ENCODE measurements around the gene CARS2.

CARS2 gene

DNA sequence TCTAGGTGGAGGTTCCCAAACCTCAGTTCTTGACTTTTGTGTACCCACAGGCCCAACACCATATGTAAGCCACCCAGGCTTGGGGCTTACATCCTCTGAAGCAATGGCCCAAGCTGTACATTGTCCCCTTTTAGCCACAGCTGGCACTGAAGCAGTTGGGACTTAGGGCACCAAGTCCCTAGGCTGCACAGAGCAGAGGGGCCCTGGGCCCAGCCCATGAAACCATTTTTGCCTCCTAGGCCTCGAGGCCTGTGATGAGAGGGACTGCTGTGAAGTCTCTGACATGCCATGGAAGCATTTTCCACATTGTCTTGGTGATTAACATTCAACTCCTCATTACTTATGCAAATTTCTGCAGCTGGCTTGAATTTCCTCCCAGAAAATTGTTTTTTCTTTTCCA lies 37.8 kb upstream of the CARS2 start:
- H3K9me2 ChIP-seq (replicated peaks; ENCODE audit: insufficient read depth, low read length): no peaks in the 10 kb centered on the region
- no peaks in the 10 kb centered on the region for H3K27me3 ChIP-seq (ENCODE audit: low read length)
- no peaks in the 10 kb centered on the region for H3K79me2 ChIP-seq (ENCODE audit: insufficient read depth, low read length)
- no peak overlapping the region for H2AFZ ChIP-seq (ENCODE audit: low read depth, low read length, severe bottlenecking)
- no peaks in the 10 kb centered on the region for H4K20me1 ChIP-seq (ENCODE audit: low read depth, low read length)
- H3K9me3 ChIP-seq (ENCODE audit: insufficient read depth, low read length): peaks cover 17% of the 10 kb centered on the region; the same call in 1 of the 2 replicates
- H3K36me3 ChIP-seq (ENCODE audit: low read length): no peaks in the 10 kb centered on the region
- TF ChIP-seq EZH2phosphoT487 (conservative IDR thresholded peaks at IDR 0.05; ENCODE audit: low read length): no peak
- TF ChIP-seq, protein P1, sequence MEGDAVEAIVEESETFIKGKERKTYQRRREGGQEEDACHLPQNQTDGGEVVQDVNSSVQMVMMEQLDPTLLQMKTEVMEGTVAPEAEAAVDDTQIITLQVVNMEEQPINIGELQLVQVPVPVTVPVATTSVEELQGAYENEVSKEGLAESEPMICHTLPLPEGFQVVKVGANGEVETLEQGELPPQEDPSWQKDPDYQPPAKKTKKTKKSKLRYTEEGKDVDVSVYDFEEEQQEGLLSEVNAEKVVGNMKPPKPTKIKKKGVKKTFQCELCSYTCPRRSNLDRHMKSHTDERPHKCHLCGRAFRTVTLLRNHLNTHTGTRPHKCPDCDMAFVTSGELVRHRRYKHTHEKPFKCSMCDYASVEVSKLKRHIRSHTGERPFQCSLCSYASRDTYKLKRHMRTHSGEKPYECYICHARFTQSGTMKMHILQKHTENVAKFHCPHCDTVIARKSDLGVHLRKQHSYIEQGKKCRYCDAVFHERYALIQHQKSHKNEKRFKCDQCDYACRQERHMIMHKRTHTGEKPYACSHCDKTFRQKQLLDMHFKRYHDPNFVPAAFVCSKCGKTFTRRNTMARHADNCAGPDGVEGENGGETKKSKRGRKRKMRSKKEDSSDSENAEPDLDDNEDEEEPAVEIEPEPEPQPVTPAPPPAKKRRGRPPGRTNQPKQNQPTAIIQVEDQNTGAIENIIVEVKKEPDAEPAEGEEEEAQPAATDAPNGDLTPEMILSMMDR (IDR thresholded peaks at IDR 0.05; ENCODE audit: insufficient read depth, low read length, poor library complexity, severe bottlenecking): no peak
- no peak overlapping the region for H3K9ac ChIP-seq (ENCODE audit: low read length)
- H3F3A ChIP-seq (ENCODE audit: insufficient read depth): no peaks in the 10 kb centered on the region
- no peak overlapping the region for H3K4me3 ChIP-seq (ENCODE audit: insufficient read depth, low read length, poor library complexity, severe bottlenecking)
- H3K27ac ChIP-seq (ENCODE audit: low read depth, low read length): no peak overlapping the region
- no peak overlapping the region for H3K4me2 ChIP-seq (ENCODE audit: low read depth, low read length, poor library complexity, severe bottlenecking)

DNA sequence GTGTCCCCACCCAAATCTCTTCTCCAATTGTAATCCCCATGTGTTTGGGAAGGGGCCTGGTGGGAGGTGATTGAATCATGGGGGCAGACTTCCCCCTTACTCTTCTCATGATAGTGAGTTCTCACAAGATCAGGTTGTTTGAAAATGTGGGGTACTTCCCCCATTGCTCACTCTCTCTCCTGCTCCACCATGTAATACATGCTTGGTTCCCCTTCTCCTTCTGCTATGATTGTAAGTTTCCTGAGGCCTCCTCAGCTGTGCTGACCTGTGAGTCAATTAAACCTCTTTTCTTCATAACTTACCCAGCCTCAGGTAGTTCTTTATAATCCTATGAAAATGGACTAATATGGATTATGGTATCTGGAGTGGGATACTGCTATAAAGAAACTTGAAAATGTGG lies 31.6 kb upstream of the CARS2 start:
- TF ChIP-seq EZH2phosphoT487 (conservative IDR thresholded peaks at IDR 0.05; ENCODE audit: low read length): no peak
- TF ChIP-seq, protein P1 (IDR thresholded peaks at IDR 0.05; ENCODE audit: insufficient read depth, low read length, poor library complexity, severe bottlenecking): no peak
- no peaks in the 10 kb centered on the region for H3K9me2 ChIP-seq (replicated peaks; ENCODE audit: insufficient read depth, low read length)
- H3K79me2 ChIP-seq (ENCODE audit: insufficient read depth, low read length): no peaks in the 10 kb centered on the region
- no peaks in the 10 kb centered on the region for H4K20me1 ChIP-seq (ENCODE audit: low read depth, low read length)
- H3K4me3 ChIP-seq (ENCODE audit: insufficient read depth, low read length, poor library complexity, severe bottlenecking): no peak overlapping the region
- H3K4me2 ChIP-seq (ENCODE audit: low read depth, low read length, poor library complexity, severe bottlenecking): no peak overlapping the region
- H2AFZ ChIP-seq (ENCODE audit: low read depth, low read length, severe bottlenecking): no peak overlapping the region
- no peak overlapping the region for H3K9ac ChIP-seq (ENCODE audit: low read length)
- no peaks in the 10 kb centered on the region for H3K36me3 ChIP-seq (ENCODE audit: low read length)
- H3K27me3 ChIP-seq (ENCODE audit: low read length): no peaks in the 10 kb centered on the region
- no peaks in the 10 kb centered on the region for H3K9me3 ChIP-seq (ENCODE audit: insufficient read depth, low read length)
- H3K27ac ChIP-seq (ENCODE audit: low read depth, low read length): no peak overlapping the region
- H3F3A ChIP-seq (ENCODE audit: insufficient read depth): no peaks in the 10 kb centered on the region

DNA sequence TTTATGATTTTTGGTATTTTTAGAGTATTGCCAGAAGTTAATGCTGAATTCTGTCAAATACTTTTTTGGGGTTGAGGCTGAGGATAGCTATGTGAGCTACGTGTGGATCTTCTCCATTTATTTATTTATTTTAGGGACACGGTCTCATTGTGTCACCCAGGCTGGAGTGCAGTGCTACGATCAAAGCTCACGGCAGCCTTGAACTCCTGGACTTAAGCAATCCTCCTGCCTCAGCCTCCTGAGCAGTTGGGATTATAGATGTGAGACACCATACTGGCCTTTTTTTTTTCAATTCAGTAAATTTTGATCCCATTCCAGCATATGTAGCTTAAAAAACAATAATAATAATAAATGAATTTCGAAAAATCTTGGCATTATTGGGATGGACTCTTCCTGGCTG lies 28.6 kb upstream of the CARS2 start:
- no peak overlapping the region for H3K4me2 ChIP-seq (ENCODE audit: low read depth, low read length, poor library complexity, severe bottlenecking)
- H3K27ac ChIP-seq (ENCODE audit: low read depth, low read length): no peak overlapping the region
- TF ChIP-seq, protein P1 (IDR thresholded peaks at IDR 0.05; ENCODE audit: insufficient read depth, low read length, poor library complexity, severe bottlenecking): no peak
- TF ChIP-seq EZH2phosphoT487 (conservative IDR thresholded peaks at IDR 0.05; ENCODE audit: low read length): no peak
- no peaks in the 10 kb centered on the region for H3K9me2 ChIP-seq (replicated peaks; ENCODE audit: insufficient read depth, low read length)
- no peaks in the 10 kb centered on the region for H3K27me3 ChIP-seq (ENCODE audit: low read length)
- H3K4me3 ChIP-seq (ENCODE audit: insufficient read depth, low read length, poor library complexity, severe bottlenecking): no peak overlapping the region
- H3F3A ChIP-seq (ENCODE audit: insufficient read depth): no peaks in the 10 kb centered on the region
- no peaks in the 10 kb centered on the region for H4K20me1 ChIP-seq (ENCODE audit: low read depth, low read length)
- no peak overlapping the region for H2AFZ ChIP-seq (ENCODE audit: low read depth, low read length, severe bottlenecking)
- H3K79me2 ChIP-seq (ENCODE audit: insufficient read depth, low read length): no peaks in the 10 kb centered on the region
- no peak overlapping the region for H3K9ac ChIP-seq (ENCODE audit: low read length)
- no peaks in the 10 kb centered on the region for H3K9me3 ChIP-seq (ENCODE audit: insufficient read depth, low read length)
- no peaks in the 10 kb centered on the region for H3K36me3 ChIP-seq (ENCODE audit: low read length)
